H1 (cell line): ENCODE data around the gene PLCL1. TPM values are rescaled to one million over a fixed set of nuclear protein-coding genes. Genes with fewer than 3 reads are reported as not detected.

Experiments
- CTCF ChIA-PET: fragments of 300-600 bp; sonication (Branson Sonifier 250); formaldehyde crosslinking; loops from one replicate; lab custom pipeline; 2021; ENCODE audit not compliant: partially characterized antibody; lab: Charles Lee
- POLR2A ChIA-PET: fragments of 300-600 bp; sonication (Branson Sonifier 250); formaldehyde crosslinking; loops from one replicate; lab custom pipeline; 2021; ENCODE audit warnings: inconsistent platforms; ENCODE audit not compliant: partially characterized antibody; lab: Charles Lee
- DNase-seq, 2 experiments: peaks; one replicate each; pipeline versions ENCODE4 v3.0.0 to v3.0.0-alpha.2; 2010 to 2022; ENCODE audit warnings: low spot score in 2 of 2, low read depth in 1 of 2, mixed read lengths in 1 of 2
- FAIRE-seq: peaks from 2 replicates; lab custom pipeline; 2011; peaks lifted over from hg19 to GRCh38; lab: Jason Lieb, UNC
- H2AFZ ChIP-seq: 2 replicates; pipeline ENCODE4 v1.8.1; 2012; ENCODE audit warnings: low read length, inconsistent platforms
- H2AK5ac ChIP-seq: 2 replicates; pipeline ENCODE4 v1.6.1; 2013; ENCODE audit warnings: low read depth, low read length
- H2BK120ac ChIP-seq: replicated peaks from 2 replicates; pipeline ENCODE3; 2013; ENCODE audit warnings: low read depth, low read length, inconsistent platforms
- H2BK12ac ChIP-seq: 2 replicates; pipeline ENCODE4 v1.6.1; 2013; ENCODE audit warnings: low read depth, low read length
- H2BK15ac ChIP-seq: 2 replicates; pipeline ENCODE4 v1.6.1; 2013; ENCODE audit warnings: low read length
- H2BK20ac ChIP-seq: 2 replicates; pipeline ENCODE4 v1.6.1; 2013; ENCODE audit warnings: low read length
- H2BK5ac ChIP-seq: 2 replicates; pipeline ENCODE4 v1.6.1; 2013; ENCODE audit warnings: low read depth, low read length
- H3K14ac ChIP-seq: 2 replicates; pipeline ENCODE4 v1.6.1; 2013; ENCODE audit warnings: inconsistent platforms; ENCODE audit not compliant: insufficient read length
- H3K18ac ChIP-seq: 2 replicates; pipeline ENCODE4 v1.6.1; 2013; ENCODE audit warnings: low read length; ENCODE audit errors: extremely low read depth
- H3K23ac ChIP-seq: 2 replicates; pipeline ENCODE4 v1.6.1; 2013; ENCODE audit warnings: inconsistent platforms; ENCODE audit not compliant: insufficient read length
- H3K23me2 ChIP-seq: 2 replicates; pipeline ENCODE4 v1.6.1; 2013; ENCODE audit warnings: low read depth, low read length
- H3K27ac ChIP-seq: 2 replicates; pipeline ENCODE4 v1.6.1; 2011; ENCODE audit warnings: low read depth, low read length, inconsistent platforms
- H3K27me3 ChIP-seq, 4 experiments: replicated peaks in 1 of 4; 1 replicate in 1 of 4; 2 replicates in 3 of 4; pipeline versions ENCODE4 v1.6.1 to v1.8.1; 2011 to 2013; ENCODE audit warnings: low read length in 3 of 4, mild to moderate bottlenecking in 3 of 4, inconsistent platforms in 2 of 4, mixed read lengths in 2 of 4, moderate library complexity in 1 of 4; ENCODE audit not compliant: control insufficient read depth in 3 of 4, insufficient read depth in 3 of 4; ENCODE audit errors: extremely low read depth in 1 of 4
- H3K36me3 ChIP-seq, 4 experiments: 2 replicates each; pipeline versions ENCODE4 v1.6.1 to v1.8.1; 2011 to 2013; ENCODE audit warnings: mild to moderate bottlenecking in 4 of 4, low read length in 3 of 4, moderate library complexity in 2 of 4, control low read depth in 1 of 4, inconsistent platforms in 1 of 4; ENCODE audit not compliant: insufficient read depth in 4 of 4, control insufficient read depth in 2 of 4
- H3K4ac ChIP-seq: replicated peaks from 2 replicates; pipeline ENCODE3; 2013; ENCODE audit warnings: low read length, low read depth, mixed read lengths, inconsistent platforms; ENCODE audit not compliant: insufficient read length
- H3K4me1 ChIP-seq, 4 experiments: replicated peaks in 1 of 4; 1 replicate in 1 of 4; 2 replicates in 3 of 4; pipeline versions ENCODE4 v1.6.1 to v1.8.1; 2011 to 2013; ENCODE audit warnings: low read length in 3 of 4, inconsistent platforms in 2 of 4, mixed read lengths in 1 of 4; ENCODE audit not compliant: insufficient read depth in 4 of 4, control insufficient read depth in 3 of 4
- H3K4me2 ChIP-seq, 2 experiments: 2 replicates each; pipeline versions ENCODE4 v1.6.1 to v1.8.1; 2011 to 2013; ENCODE audit warnings: low read depth in 2 of 2, low read length in 2 of 2, control low read depth in 1 of 2, inconsistent platforms in 1 of 2, mild to moderate bottlenecking in 1 of 2; ENCODE audit not compliant: insufficient read depth in 1 of 2
- H3K4me3 ChIP-seq, 4 experiments: fragments of 200-600, 300-600 bp in 1 of 4; sonication (generic), shearing (Covaris generic), sonication (Bioruptor Twin) in 1 of 4; 2 replicates each; pipeline versions ENCODE4 v1.5.1 to v1.8.1; 2011 to 2016; ENCODE audit warnings: low read length in 4 of 4, low read depth in 3 of 4, control low read depth in 2 of 4, inconsistent platforms in 2 of 4, mild to moderate bottlenecking in 2 of 4, mixed read lengths in 1 of 4, moderate library complexity in 1 of 4; ENCODE audit not compliant: insufficient read depth in 2 of 4; ENCODE audit errors: extremely low read depth in 1 of 4
- H3K56ac ChIP-seq: replicated peaks from 2 replicates; pipeline ENCODE3; 2013; ENCODE audit warnings: low read depth, mild to moderate bottlenecking, mixed read lengths, low read length, inconsistent platforms; ENCODE audit not compliant: insufficient read length
- H3K79me1 ChIP-seq: 2 replicates; pipeline ENCODE4 v1.6.1; 2013; ENCODE audit warnings: low read depth, low read length, control low read depth
- H3K79me2 ChIP-seq, 2 experiments: 2 replicates each; pipeline versions ENCODE4 v1.6.1 to v1.8.1; 2012 to 2013; ENCODE audit warnings: low read length in 2 of 2, mild to moderate bottlenecking in 2 of 2, inconsistent platforms in 1 of 2; ENCODE audit not compliant: insufficient read depth in 2 of 2, control insufficient read depth in 1 of 2
- H3K9ac ChIP-seq, 4 experiments: replicated peaks in 1 of 4; 1 replicate in 1 of 4; 2 replicates in 3 of 4; pipeline versions ENCODE4 v1.6.1 to v1.8.1; 2011 to 2013; ENCODE audit warnings: low read depth in 3 of 4, low read length in 3 of 4, control low read depth in 2 of 4, mild to moderate bottlenecking in 2 of 4, moderate library complexity in 2 of 4, inconsistent platforms in 1 of 4; ENCODE audit errors: extremely low read depth in 1 of 4
- H3K9me3 ChIP-seq, 2 experiments: 2 replicates each; pipeline versions ENCODE4 v1.6.1 to v1.8.1; 2012 to 2013; ENCODE audit warnings: mild to moderate bottlenecking in 2 of 2, moderate library complexity in 2 of 2, control low read depth in 1 of 2, inconsistent platforms in 1 of 2, low read depth in 1 of 2, low read length in 1 of 2, mixed read lengths in 1 of 2; ENCODE audit not compliant: insufficient read depth in 2 of 2
- H4K20me1 ChIP-seq, 2 experiments: replicated peaks in 1 of 2; 2 replicates each; pipeline versions ENCODE3 to v1.8.1; 2011 to 2013; ENCODE audit warnings: inconsistent platforms in 2 of 2, low read length in 2 of 2, mild to moderate bottlenecking in 1 of 2; ENCODE audit not compliant: insufficient read depth in 2 of 2, control insufficient read depth in 1 of 2
- H4K5ac ChIP-seq: 2 replicates; pipeline ENCODE4 v1.6.1; 2013; ENCODE audit warnings: low read length, low read depth, mixed read lengths, inconsistent platforms; ENCODE audit not compliant: insufficient read length
- H4K8ac ChIP-seq: 2 replicates; pipeline ENCODE4 v1.8.0; 2013; ENCODE audit warnings: mild to moderate bottlenecking, moderate library complexity, low read length, inconsistent platforms; ENCODE audit not compliant: insufficient read depth; ENCODE audit errors: extremely low read depth
- H4K91ac ChIP-seq: replicated peaks from 2 replicates; pipeline ENCODE3; 2013; ENCODE audit warnings: low read length, mixed read lengths, inconsistent platforms; ENCODE audit not compliant: insufficient read length
- BACH1 ChIP-seq: IDR thresholded peaks from 2 replicates; pipeline ENCODE4 v1.6.1; 2012; ENCODE audit warnings: low read length, improper control_type of control experiment
- CBX8 ChIP-seq: fragments of 300-800, 300-1000 bp; sonication (generic); IDR thresholded peaks from 2 replicates; pipeline ENCODE4 v1.7.1; 2016; ENCODE audit warnings: low read depth, low read length, borderline replicate concordance
- EGR1 ChIP-seq: IDR thresholded peaks from 2 replicates; pipeline ENCODE4 v1.6.1; 2011; ENCODE audit warnings: low read depth, low read length, borderline replicate concordance
- GTF2F1 ChIP-seq: IDR thresholded peaks from 2 replicates; pipeline ENCODE4 v1.6.1; 2012; ENCODE audit warnings: low read depth, low read length, improper control_type of control experiment, borderline replicate concordance
- JUND ChIP-seq: IDR thresholded peaks from 2 replicates; pipeline ENCODE4 v1.6.1; 2011; ENCODE audit warnings: mild to moderate bottlenecking, improper control_type of control experiment, low read length
- SIRT6 ChIP-seq: IDR thresholded peaks from one replicate; pipeline ENCODE4 v1.7.1; 2012; ENCODE audit warnings: low read length, inconsistent platforms
- SP4 ChIP-seq: IDR thresholded peaks from 2 replicates; pipeline ENCODE4 v1.6.1; 2012; ENCODE audit warnings: low read length, inconsistent platforms
- SRF ChIP-seq: IDR thresholded peaks from 2 replicates; pipeline ENCODE4 v1.6.1; 2011; ENCODE audit warnings: mild to moderate bottlenecking, low read depth, low read length, moderate library complexity
- SUZ12 ChIP-seq: fragments of 200-600 bp; sonication (generic); IDR thresholded peaks from 2 replicates; pipeline ENCODE4 v1.6.1; 2012; ENCODE audit warnings: mild to moderate bottlenecking, inconsistent platforms, low read length, moderate library complexity, mixed read lengths
- TCF12 ChIP-seq: IDR thresholded peaks from 2 replicates; pipeline ENCODE4 v1.6.1; 2011; ENCODE audit warnings: low read depth, mild to moderate bottlenecking, low read length
- WGBS, 2 experiments: shearing (Covaris generic) in 1 of 2; methylation state at CpG; one replicate each; pipeline versions ENCODE4 v1.1.6 to v1.1.7; 2013 to 2015; ENCODE audit warnings: low lambda C conversion rate in 2 of 2, mixed read lengths in 2 of 2, inconsistent platforms in 1 of 2, low coverage in 1 of 2, missing lambda C conversion rate in 1 of 2; ENCODE audit not compliant: insufficient replicate concordance in 2 of 2, insufficient coverage in 1 of 2, insufficient read length in 1 of 2; ENCODE audit errors: extremely low coverage in 1 of 2, missing lambda C conversion rate in 1 of 2; 5-methylcytosine and 5-hydroxymethylcytosine counted together
- polyA plus RNA-seq, 7 experiments: library from polyadenylated mRNA; depleted of rRNA in 3 of 7; stranded (reverse) in 5 of 7; unstranded in 2 of 7; fragments of >200 nt in 5 of 7; fragments of 200-250 nt in 2 of 7; gene quantifications; 1 replicate in 5 of 7; 2 replicates in 1 of 7; 4 replicates in 1 of 7; pipeline versions ENCODE4 v1.2.1 to v1.2.3, GENCODE V29; 2011 to 2013; ENCODE audit warnings: missing spikeins in 2 of 7, mixed read lengths in 2 of 7
- total RNA-seq: library from RNA; stranded (reverse); fragmentation: NEBNext Ultra II Directional; extraction: Animal tissue kit (Norgen Biotek cat#: 25700); gene quantifications from 2 replicates; pipeline ENCODE4 v1.2.1, GENCODE V29; 2021

Gene PLCL1
- total and polyA plus RNA-seq, 2 of the 8 experiments (the other 6 are each of a cell fraction or from before 2014, with no cell fraction given) = not detected

- Histone ChIP-seq H2BK120ac (no peak overlapping the region), H2AK5ac (no peak overlapping the region), H3K4me3 (no peak overlapping the region), H3K23me2 (no peaks in the 10 kb centered on the region), H4K8ac (no peak overlapping the region), H4K5ac (no peak overlapping the region), H3K14ac (no peak overlapping the region), H2BK20ac (no peak overlapping the region), H3K9ac (no peak overlapping the region), H2BK12ac (no peak overlapping the region), H3K4me2 (no peak overlapping the region), H3K36me3 (no peaks in the 10 kb centered on the region; a peak in 1 of 8 replicates), H3K79me1 (no peaks in the 10 kb centered on the region), H3K56ac (no peak overlapping the region), H3K23ac (no peak overlapping the region), H3K4me1 (no peaks in the 10 kb centered on the region; a peak in 2 of 7 replicates), H3K79me2 (no peaks in the 10 kb centered on the region), H4K20me1 (no peaks in the 10 kb centered on the region), H2BK15ac (no peak overlapping the region), H2AFZ (no peak overlapping the region), H3K27me3 (no peaks in the 10 kb centered on the region), H2BK5ac (no peak overlapping the region), H3K4ac (no peak overlapping the region), H4K91ac (no peak overlapping the region), H3K9me3 (no peaks in the 10 kb centered on the region), H3K18ac (no peak overlapping the region), H3K27ac (no peak overlapping the region)
- 100% methylated on average over 1 of the region's 1 CpG; no CpG with 5 or more reads in 1 of the 2 experiments for WGBS, 2 experiments
- TF ChIP-seq GTF2F1 (no peak), SP4 (no peak), SUZ12 (no peak), BACH1 (no peak), SRF (no peak), SIRT6 (no peak), EGR1 (no peak), JUND (no peak), CBX8 (no peak), TCF12 (no peak)
- ChIA-PET CTCF (no interaction called here), POLR2A (no interaction called here)
- no peak for FAIRE-seq
- DNase-seq = no peak
Observed at GRCh38 chr2:198077477-198077876, 273.1 kb downstream of the PLCL1 start.
